HG02571 (cell line): ENCODE data around the gene LINC00632.
"Not testable (repeated sequence)": the region's sequence is repeated elsewhere in the genome, so short reads cannot be mapped to it uniquely, and the experiment has no call there.

Experiments
- ATAC-seq: cut with Tn5 transposase; IDR thresholded peaks from one replicate; pipeline ENCODE4 v1.9.1; 2021; ENCODE audit warnings: mild to moderate bottlenecking, moderate library complexity; ENCODE audit not compliant: unreplicated experiment

The LINC00632 gene

DNA sequence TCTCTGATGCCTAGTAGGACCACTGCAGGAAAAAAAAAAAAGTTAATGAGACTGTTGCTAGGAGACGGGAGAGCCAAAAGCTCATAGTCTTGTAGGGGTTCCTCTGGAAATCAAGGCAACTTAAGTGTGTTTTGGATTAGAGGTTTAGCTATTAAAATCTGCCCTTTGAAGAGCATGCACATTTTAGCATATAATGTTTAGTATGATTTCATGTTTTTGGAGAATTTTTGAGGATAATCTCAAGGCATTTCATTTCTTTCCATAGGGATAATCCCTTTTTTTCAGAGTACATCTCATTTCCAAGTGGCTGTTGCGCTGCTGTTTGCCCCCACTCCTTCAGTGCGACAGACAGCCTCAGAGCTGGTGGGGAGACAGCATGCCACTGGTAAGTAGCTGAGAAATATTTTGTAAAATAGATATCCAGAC, at the start of gene LINC00632:
TSS of gene LINC00632 (plus strand) at position 339 of the 426 bp plus-strand sequence.
- ATAC-seq = no peak

DNA sequence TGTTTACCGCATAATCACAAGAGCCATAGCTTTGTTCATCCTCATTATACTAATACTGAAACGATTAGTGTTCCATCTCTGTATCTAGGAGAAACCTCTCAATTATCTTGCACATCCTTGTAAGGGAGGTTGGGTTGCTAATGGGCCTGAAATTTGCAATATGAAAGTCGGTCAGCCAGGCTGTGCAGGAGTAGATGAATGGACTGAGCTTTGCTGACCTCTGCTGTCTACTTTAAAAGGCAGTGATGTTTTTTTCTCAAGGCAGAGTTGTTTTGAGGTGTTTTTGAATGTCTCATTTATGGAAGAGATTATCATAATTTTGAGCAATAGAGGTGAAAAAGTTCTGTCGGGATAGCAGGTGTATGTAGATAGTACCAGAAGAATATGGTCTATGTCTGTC, 47.9 kb upstream of the LINC00632 start:
- no peak for ATAC-seq

DNA sequence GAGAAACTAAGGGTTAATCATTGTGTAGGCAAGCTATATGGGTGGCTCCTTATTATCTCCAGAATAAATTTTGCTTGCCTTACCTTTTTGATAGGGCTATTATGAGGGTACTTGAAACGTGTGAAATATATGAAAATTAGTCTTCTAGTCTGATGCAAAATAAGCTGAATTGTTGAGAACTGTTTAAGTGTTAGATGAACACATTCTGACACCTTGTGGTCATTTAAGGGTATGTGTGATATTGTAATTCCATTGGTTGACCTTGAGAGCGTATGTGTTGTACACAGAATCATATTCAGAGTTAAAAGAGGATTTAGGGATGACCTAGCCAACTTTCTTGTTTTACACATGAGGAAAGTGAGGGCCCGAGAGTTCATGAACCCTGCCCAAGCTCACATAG, 44.6 kb upstream of the LINC00632 start:
- ATAC-seq = no peak

DNA sequence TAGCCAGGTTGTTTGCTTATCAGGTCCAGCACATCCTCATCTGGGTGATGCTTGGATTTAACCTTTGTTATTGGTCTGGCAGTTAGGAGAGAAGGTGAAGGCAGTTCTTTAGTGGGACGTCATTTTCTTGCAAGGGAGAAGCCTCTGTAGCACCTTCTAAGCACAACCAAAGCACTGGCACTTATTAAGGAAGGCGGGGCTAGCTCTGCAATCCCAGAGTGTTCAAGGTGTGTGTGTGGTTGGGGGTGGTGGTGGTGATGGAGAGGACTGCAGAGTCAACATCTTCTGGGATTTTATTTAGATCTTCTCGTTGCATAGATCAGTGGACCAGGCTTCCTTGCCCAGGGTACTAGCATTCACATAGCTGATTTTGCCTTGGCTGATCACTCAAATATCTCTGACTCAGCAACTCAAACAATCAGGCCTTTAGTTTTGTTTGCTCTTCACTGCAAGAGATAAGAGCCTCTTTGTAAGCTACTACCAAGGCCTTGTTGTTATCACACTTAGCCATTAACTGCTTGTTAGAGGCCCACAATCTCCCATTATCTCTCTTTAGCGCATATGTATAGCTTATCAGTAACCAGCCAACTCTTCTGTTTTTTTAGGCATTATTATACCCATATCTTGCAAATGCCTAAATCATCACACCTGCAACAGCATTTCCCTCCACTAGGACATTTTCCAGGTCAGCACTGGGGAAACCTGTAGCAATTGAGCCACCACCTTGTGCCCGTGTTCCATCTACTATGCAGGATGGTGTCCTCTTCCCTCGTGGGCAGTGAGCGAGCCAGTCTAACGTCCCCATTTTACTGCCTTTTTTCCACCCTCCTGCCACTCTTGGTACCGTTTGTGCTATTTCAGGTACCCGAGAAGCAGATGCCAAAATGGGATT, 36.5 kb upstream of the LINC00632 start:
- no peak for ATAC-seq

DNA sequence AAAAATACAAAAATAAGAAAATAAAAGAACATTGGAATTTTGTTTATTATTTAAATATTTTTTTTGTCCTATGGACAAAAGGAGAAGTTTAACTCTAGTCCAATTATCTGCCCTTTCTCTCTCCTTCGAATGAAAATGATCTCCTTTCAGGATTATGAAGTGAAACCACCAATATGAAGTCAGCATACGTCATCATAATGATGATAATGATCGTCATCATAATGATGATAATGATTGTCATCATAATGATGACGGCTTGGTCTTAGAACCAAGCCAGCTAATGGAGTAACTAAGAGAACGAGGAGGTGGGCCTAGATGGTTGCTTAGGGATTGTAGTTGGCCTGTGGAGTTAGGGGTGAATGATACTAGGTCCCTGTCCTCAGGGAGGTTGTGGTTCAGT, 21.9 kb upstream of the LINC00632 start:
- ATAC-seq = no peak

DNA sequence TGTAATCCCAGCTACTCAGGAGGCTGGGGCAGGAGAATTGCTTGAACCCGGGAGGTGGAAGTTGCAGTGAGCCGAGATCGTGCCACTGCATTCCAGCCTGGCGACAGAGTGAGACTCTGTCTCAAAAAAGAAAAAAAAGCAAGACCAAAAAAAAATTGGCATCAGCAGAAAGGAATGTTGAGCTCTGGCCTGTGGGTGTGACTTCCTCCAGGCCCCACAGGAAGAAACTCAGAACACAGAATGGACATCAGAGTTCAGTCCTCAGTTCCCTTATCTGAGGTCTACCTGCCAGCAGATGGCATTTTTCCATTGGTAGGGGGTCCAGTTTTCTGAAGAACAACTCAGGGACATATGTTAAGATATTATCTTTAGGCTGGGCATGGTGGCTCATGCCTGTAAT, 18.0 kb upstream of the LINC00632 start:
- not testable (repeated sequence) for ATAC-seq

DNA sequence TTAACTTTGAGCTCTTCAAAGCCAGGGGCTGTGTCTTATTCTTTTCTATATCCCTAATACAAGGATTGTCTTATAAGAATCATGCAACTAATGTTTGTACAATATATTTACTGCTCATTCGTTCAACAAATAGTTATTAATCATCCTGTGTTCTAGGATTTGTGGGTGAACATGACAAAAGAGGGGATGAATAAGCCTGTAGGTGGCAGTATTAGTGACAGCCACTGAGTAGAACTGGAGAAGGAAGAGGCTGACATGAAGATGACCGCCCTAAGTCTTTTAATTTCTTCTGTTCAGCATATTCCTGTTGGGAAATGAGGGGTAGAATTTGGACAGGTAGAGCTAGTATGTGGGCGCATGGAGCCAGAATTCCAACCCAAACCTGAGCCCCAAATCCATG, 11.9 kb upstream of the LINC00632 start:
- no peak for ATAC-seq

DNA sequence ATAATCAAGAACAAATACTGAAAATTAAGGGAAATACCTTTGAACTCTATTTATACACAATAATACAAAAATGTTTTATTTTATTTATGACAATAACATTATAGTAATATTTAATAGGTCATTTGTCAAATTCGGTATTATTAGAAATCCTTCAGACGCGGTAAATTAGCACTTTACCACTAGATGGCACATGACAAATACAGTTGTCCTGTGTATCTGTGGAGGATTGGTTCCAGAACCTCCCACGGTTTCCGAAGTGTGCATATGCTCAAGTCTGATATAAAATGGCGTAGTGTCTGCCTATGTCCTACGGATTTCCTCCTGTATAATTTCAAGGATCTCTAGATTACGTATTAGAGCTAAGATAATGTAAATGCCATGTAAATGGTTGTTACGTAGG, 8.1 kb upstream of the LINC00632 start:
- ATAC-seq = no peak

DNA sequence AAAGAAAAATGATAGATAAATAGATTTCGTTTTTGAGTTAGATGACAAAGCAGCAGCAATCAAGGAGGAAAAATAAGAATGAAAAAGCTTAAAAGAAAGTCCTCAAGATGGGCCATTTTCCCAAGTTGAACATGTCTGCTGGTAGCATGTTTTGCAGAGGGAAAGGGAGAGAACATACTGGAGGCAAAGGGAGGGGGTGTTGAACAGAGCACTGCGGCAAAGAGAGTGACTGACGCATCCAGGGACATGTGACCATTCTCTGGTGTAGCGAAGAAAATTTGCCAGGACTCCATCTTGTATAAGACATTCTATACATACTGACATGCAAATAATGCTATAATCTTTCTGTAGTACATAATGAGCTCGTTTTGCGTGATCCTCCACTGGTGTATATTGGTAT, 1.2 kb downstream of the LINC00632 start:
- ATAC-seq = no peak

DNA sequence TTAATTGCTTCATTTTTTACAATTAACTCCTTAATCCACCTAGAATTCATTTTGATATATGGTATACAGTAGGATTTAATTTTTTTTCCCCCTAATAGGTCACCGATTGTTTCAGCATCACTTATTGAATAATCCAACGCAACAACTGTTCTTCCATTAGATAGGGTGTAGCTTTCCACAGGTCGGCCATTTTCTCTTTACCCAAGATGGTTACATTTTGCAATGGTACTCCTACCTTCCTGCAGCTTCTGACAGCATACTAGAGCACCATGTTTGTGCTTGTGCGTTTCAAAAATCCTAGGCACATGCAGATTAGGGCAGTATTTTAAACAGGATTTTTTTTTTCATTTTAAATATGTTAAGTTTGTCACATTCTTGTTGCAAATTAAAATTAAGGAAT, 2.3 kb downstream of the LINC00632 start:
- no peak for ATAC-seq

DNA sequence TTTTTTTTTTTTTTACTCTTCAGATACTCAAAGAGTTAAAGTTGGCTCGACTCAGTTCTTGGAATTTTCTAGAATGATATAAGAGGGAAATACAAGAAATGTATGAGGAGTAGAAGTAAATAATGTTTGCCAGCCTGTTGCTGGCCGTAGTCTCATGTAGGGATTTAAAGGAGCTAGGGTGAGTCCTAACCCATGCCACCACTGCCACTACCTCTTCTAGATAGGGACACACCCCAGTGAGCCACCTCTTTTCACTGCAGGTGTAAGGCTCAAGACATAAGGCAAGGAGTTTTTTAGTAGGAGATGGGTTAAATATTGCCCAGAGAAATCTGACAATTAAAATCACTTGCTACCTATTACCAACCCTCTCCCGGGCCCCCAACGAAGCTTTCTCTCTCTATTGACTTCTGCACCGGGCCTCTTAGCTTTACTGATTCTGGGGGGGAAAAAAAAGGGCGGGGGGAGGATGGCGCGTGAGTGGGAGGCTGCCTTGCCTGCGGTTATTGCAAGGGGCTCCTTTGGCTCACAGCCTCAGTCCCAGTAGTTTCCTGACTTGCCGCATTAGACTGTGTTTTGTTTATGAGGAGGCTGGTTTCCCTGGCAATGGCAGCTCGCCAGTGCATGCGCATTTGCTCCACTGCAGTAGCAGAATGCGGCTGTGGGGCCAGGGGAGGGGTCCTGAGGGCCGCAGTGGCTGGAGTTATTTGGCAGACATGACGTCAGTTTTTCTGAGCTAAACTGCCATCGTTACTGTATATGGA, 3.0 kb downstream of the LINC00632 start:
- no peak for ATAC-seq

DNA sequence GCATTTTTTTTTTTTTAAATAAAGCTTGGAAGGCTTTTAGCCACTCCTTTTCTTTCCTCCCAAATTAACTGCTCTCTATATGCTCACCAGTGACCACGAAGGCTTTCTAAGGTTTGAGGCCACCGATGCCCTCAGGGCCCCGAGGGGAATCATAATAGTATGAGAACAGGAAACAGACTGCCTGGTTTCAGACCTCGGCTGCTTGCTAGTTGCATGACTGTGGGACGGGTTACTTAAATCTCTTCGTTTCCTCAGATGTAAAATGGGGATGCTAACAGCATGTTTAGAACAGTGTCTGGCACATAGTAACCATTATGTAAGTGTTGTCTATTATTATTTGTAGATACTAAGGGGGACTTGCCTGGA, 3.6 kb downstream of the LINC00632 start:
- no peak for ATAC-seq

DNA sequence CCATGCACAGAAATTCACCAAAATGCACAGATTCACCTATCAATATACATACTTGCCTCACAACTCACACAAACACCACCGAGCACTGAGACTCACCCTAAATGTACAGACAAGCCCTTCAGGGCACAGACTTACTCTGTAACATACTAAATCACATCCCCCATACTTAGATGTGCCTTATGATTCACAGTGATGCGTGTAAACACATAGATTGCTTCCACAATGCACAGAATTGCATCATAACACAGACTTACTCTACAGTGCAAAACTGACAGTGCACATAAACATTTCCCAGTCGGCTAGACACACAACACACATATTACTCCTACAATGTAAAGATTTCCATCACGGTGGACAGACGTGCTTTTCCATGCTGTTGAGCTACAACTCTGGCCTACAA, 6.2 kb downstream of the LINC00632 start:
- ATAC-seq = no peak

DNA sequence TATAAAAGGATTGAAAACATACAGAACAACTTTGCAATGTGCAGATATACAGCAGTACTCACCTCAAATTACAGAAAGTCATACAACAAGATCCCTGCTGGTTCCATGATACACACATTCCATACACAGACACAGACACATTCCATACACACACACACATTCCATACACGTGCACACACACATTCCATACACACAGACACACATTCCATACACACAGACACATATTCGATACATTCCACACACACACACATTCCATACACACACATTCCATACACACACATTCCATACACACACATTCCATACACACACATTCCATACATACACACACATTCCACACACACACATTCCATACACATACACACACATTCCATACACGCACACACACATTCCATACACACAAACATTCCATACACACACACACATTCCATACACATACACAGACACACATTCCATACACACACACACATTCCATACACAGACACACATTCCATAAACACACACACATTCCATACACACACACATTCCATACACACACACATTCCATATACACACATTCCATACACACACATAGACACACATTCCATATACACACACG, 13.7 kb downstream of the LINC00632 start:
- no peak for ATAC-seq

DNA sequence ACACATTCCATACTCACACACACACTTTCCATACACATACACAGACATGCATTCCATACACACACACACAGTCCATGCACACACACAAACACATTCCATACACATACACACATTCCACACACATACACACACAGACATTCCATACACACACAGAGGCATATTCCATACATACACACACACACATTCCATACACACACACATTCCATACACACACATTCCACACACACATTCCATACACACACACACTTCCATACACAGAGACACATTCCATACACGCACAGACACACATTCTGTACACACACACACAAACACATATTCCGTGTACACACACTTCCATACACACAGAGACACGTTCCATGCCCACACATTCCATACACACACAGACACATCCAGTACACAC, 14.8 kb downstream of the LINC00632 start:
- ATAC-seq = no peak

DNA sequence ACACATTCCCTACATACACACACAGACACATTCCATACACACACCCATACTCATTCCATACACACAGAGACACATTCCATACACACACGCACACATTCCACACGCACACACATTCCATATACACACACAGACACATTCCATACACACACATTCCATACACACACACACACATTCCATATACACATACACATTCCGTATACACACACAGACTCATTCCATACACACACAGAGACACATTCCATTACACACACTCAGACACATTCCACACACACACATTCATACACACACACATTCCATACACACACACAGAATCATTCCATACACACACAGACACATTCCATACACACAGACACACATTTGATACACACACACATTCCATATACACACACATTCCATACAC, 15.2 kb downstream of the LINC00632 start:
- ATAC-seq = no peak

DNA sequence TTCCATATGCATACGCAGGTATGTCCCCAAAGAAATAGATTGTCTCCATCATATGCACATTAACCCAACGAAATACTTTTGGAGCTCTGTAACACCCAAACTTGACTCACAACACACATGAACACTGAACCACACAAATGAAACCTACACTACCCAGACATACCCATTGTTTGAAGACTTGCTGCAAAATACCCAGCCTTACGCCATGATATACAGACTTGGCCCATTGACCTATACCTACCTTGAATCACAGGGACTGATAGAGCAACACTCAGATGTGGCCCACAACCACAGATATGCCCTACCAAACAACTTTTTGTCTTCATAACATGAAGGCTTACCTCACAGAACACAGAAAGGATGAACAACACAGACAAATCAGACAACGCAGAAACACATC, 15.9 kb downstream of the LINC00632 start:
- no peak for ATAC-seq

DNA sequence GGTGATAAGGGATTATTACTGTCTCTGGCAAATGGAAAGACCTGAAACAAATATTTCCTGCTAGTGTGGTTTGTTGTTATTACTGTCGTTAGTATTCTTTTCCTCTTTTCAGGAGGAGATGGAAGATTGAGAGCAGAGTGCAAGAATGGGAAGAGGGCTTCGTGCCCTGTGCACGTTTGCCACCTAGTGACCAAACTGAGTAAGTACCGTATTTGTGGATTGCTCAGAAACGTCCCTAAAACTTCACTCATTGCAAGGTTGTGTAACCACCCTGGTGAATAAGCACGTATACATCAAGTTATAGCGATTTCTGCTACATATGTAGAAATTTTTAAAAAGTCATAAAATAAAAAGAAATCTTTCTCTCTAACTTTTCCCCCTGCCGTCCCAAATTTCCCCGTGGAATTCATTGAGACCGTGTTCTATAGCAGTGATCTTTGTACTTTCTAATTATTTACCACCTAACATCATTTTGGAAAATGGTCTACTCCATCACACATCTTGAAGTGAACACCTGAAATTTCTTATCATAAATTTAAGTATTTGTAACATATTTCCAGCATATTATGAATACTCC, 24.3 kb downstream of the LINC00632 start:
- no peak for ATAC-seq

DNA sequence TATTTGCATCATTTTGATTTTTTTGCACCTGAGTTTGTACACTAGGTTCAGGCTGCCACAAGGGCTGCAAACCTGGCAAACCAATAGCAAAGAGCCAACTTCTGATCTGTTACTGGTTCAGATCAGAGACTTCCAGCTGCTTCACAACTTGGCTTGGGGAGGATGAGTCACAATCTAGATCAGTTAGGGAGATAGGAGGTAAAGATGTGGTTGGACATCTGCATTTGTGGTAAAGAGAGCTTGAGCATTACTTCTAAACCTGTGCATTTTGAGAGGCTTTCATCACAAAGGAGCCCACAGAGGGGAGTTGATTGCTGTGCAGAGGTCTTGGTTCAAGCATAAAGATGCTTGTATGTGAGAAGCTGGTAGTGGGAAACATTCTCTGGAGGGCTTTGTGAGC, 34.5 kb downstream of the LINC00632 start:
- ATAC-seq = no peak

DNA sequence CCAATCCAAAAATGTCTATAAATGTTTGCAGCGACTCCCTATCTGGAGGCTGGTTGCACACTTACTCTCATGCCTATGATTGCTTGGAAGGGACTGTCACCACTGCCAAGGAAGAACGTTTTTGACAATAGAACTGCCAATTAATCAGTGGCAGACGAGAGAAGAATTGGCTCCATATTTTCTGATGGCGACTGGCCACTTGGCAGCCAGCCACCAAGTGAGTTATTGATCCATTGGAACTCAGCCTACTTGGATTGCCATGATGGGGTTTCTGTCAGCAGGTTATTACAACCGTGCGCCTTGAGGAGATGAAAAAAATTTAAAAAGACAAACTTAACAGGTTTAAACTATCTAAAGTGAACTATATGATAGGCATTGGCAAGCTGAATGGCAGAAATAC, 47.4 kb downstream of the LINC00632 start:
- no peak for ATAC-seq

DNA sequence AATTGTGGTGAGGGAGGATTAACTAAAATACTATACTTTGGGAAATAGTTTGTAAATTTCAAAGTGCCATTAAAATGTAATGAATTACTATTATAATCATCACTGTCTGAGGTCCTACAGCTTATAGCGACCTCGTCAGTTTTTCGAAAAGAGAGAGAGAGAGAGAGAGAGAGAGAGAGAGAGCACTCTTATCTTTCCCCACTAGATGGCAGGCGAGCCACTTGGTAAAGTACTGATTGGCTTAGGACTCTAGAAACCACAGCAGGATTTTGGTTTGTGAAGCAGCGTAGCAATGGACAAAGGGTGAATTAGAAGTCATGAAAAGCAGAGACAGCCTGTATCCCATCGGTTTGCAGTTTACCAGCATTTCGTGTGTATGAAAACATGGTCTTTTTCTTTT, 52.5 kb downstream of the LINC00632 start:
- ATAC-seq = peak; percentile 84
